NCI-H345 treated with DMSO at 0.1 percent for 48 hours (cell line): ENCODE data around the gene ACAN.

Experiments
- DNase-seq: peaks from one replicate; lab custom pipeline; 2025; ENCODE audit not compliant: unreplicated experiment; lab: John Stamatoyannopoulos, UW

Gene ACAN

DNA sequence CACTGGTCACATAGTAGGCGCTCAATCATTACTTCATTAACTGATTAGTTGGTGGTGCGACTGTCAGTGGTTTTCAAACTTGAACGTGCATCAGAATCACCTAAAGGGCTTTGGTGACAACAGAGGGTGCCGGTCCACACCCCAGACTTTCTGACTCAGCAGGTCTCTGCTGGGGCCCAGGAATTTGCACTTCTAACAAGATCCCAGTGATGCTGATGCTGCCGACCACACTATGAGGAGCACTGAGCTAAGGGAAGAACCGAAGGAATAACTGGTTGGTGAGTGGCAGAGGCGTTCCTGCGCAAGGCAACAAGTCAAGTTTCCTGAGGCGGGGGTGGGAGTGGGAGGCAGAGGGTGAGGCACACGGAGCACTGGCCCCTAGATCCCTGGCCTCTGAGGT is 73.3 kb downstream of the ACAN start:
- DNase-seq = no peak

DNA sequence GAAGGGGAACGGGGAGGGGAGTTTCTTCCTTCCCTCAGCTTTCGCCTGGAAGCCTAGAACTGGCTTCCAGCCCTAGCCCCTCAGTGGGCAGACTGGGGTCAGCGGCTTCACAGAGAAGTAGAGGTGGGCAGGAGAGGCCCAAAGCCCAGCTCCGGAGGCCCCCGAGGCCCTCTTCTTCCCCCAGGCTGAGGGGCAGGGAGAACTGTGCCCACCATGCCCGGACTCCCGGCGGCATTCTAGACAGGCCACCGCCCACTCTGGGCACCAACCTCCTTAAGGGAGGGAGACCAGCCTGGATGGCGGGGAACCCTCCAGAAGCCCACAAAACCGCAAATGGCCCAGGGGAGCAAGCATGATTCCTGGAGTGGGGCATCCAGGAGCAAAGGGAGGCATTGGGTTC is 74.2 kb downstream of the ACAN start:
- no peak for DNase-seq

DNA sequence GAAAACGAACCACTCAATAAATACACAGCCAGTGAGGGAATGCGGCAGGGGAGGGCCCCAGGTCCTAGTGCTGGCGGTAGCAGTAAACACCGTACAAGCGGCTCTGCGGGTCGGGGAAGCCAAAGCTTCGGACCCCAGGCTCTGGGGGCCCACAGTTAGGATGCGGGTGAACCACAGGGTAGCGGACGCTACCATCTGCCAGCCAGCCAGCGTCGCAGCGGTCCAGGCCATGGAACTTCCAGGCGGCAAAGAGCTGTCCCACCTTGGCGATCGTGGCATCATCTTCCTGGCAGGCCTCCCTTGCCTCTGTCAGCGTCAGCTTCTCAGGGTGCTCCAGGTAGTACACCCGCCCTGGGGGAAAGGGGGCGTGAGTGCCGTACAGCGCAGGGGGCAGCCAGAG is 74.7 kb downstream of the ACAN start:
- DNase-seq = no peak

DNA sequence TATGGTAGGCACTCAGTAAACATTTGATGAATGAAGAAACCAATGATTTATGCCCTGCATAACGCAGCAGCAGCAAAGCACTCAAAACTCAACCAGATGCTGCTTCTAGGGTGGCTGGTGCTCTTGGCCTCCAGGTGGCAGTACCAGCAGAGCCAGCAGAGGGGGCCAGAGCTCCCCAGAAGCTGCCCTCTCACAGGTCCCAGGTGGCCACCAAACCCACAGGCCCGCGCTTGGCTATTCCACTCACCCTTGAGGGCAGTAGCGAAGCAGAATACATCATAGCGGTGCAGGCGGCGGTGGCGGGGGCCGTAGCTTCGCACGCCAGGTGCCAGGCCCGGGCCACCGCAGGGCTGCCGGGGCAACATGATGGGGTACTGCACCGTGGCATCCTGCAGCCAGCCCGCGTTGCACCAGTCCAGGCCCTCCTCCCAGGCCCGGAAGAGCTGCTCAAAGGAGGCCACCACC is 75.5 kb downstream of the ACAN start:
- no peak for DNase-seq

DNA sequence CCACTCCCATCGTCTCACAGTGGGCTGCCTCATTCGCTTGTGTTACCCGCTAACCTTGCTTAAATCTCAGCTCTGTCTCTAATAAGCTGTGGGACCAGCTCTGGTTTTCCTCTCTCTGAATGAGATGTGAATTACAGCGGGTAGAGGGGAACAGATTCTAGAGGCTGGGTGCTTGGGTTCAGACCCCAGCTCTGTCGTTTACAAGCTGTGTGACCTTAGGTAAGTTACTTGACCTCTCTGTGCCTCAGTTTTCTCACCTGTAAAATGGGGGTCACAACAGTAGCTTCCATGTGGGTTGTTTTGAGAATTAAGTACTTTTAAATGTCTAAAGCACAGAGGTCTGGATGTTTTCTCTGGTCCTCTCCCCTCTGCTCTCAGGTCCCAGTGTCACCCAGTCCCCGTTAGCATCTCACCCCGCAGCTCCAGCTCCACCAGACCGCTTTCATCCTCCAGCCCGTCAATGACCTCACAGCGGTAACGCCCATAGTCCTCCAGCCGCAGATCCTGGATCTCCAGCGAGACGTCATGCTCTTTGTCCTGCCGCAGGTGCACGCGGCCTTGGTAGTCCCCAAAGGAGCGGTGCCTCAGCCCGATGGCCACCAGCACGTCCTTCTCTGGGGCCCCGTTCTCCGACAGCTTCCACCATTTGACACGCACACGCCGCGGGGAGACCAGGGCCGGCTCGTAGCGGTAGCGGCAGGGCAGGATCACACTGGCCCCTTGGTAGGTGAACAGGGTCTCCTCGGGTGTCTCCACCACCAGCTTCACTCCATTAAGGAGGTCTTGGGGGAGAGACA is 77.9 kb downstream of the ACAN start:
- no peak for DNase-seq

DNA sequence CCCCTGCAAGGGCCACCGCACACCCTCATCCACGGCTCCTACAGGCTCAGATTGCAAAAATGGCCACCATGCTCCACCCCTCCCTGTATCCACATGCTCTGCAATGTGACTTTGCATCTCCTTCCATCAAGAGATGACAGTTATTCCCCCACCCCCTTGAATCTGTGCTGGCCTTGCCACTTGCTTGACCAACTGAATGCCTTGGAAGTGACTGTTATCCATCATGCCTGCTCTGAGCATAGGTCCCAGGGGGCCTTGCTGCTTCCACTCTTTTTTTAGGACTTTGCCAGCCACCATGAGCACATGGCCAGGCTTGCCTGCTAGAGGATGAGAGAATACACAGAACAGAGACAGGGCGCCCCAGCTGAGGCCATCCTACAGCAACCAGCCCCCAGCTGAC is 78.5 kb downstream of the ACAN start:
- no peak for DNase-seq

DNA sequence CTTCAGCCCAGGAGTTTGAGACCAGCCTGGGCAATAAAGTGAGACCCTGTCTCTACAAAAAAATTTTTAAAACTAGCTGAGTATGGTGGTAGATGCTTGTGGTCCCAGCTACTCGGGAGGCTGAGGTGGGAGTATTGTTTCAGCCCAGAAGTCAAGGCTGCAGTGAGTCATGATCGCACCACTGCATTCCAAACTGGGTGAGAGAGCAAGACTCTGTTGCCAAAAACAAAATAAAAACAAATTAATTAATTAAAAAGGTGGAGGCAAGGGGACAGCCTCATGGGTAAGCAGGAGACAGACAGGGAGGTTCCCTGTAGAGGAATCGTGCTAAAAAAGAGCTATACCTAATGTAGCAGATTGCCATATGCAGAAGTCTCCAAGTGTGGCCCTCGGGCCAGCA is 79.5 kb downstream of the ACAN start:
- DNase-seq = no peak

DNA sequence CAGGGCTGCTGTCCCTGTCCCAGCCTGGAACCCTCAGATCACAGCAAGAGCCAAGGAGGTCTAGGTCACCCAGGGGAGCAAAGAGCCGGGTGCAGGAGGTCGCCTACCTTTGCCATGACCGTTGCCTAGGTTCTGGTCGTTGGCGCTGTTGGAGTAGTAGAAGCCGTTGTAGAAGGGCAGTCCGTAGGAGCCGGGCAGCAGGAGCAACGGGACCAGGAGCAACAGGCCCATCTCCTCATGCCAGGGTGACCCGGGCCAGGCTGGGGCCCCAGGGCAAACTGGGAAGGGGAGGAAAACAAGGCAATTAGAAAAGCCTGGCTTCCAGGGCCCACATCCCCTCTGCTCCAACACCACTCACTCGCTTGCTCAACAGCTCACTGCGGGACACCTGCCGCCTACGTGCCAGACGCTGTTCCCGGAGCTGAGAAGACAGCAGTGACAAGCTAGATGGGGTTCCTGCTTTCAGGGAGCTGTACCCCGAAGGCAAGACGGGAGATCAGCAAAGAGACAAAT is 83.9 kb downstream of the ACAN start:
- no peak for DNase-seq

DNA sequence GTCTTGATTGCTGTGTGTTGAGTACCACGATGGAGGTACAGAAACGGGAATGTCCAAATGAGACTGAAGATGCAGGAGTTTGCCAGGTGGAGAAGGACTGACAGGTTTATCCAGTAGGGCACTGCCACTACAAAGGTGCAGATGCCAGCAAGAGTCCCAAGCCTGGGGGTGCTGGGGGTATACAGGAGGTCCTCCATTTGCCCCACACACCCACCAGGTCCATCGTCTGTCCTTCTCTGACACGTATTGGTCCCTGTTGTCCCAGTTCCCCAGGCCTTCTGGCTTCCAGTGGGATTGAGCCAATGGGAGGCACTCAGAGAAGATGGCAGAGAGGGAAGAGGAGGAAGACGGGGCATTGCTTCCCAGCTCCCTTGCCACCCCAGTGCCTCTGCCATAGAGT is 85.5 kb downstream of the ACAN start:
- no peak for DNase-seq

DNA sequence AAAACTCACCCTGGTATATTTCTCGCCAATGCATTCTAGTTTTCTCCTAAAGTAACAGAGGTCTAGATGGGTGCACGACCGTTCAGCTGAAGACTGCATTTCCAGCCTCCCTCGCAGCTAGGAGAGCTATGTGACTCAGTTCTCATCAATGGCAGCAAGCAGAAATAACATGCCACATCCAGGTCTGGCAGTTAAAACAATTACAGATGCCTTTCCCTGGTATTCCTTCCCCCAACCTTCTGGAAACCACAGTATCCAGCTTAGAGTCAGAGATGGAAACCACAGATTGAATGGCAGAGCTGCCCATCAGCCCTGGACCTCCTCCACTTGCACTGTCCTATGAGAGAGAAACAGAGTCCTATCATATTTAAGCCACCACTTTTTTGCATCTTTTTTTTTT is 87.3 kb downstream of the ACAN start:
- DNase-seq = no peak

DNA sequence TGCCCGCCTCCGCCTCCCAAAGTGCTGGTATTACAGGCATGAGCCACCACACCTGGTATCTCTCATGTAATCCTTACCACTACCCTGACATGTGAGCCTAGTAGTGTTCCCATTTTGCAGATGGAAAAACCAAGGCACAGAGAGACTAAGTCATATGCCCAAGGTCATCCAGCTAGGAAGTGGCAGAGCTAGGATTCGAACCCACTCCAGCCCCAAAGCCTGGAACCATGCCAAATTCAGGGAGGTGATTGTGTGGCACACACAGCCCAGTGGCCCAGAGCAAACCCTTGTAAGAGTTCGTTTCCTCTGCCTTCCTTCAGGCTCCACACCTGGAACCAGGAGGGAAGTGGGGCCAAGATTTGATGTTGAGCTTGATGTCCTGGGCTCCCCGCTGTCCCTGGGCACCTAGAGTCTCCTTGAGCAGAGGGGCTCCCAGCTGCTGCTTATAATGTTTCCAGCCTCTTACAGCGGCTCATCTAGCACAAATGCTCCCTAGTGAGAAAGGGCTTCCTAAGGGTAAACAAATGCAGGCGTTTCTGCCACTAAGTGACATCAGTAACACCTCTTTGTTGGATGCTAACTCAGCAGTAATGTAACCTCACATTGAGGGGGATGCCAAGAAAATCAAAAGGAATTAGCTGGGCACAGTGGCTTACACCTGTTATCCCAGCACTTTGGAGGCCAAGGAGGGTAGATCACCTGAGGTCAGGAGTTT is 88.5 kb downstream of the ACAN start:
- DNase-seq = no peak

DNA sequence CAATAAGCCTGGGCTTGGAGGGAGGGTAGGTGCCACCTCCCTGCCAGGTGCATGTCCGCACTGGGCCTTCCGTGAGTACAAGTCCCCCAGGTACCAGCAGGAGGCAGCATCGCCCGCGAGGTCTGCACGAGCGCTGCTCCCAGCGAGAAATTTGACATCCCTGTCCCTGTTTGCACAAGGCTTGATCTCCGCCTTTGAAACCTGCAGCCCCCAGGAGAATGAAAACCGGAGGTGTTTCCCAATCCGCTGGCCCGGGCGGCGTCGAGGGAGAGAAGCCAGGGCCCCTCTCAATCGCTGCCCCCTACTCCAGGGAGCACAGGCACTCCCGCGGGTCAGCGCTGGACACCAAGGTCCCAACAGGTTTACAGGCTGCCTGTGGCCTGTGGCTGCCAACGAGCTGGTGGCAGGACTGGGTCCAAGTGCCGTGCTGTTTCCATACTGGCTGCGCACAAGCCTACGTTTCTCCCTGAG is 91.1 kb downstream of the ACAN start:
- no peak for DNase-seq

DNA sequence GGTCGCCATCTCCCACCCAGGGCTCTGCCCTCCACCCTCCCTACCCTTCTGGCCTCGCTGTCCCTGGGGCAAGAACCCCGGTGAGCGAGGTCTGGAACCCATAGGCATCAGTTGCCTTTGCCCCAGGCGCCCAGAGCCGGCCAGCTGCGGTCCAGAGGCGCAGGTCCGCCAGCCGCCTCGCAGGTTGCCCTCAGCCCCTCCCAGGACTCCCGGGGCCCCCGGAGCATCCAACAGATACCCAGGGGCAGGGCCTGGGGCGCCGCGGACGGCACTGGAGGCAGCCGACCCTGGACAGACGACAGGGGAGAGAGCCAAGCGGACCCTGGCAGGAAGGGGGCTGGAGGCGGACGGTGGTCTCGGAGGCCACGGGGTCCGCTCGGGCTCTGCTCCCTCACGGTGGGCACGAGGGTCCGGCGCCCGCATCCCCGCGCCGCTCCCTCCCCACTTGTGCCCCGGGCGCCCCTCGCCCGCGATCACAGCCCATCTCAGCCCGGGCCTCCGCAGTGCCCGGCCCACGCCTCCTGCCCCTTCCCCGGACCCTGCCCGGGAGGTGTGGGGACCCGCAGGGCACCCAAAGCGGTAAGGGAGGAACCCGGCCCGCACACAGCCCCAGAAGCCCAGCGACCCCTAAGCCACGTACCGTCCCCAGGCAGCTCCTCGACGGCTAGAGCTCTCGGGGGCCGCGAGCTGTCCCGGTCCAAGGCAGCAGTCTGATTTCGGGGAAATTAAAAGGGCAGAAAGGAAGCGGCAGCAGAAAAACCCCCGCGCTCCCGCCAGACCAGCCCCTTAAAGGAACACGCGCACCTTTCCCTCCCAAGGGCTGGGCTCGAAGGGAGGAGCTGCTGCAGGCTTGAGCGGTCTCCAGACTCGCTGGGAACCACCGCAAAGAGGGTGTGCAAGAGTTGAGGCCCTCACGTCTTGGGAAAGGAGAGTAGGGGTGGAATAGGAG is 91.9 kb downstream of the ACAN start, which contains the start of gene HAPLN3:
HAPLN3 (minus strand) TSS at position 726 of the 949 bp plus-strand sequence. CDS start 8,246 bp downstream, outside the sequence.
- DNase-seq = no peak

DNA sequence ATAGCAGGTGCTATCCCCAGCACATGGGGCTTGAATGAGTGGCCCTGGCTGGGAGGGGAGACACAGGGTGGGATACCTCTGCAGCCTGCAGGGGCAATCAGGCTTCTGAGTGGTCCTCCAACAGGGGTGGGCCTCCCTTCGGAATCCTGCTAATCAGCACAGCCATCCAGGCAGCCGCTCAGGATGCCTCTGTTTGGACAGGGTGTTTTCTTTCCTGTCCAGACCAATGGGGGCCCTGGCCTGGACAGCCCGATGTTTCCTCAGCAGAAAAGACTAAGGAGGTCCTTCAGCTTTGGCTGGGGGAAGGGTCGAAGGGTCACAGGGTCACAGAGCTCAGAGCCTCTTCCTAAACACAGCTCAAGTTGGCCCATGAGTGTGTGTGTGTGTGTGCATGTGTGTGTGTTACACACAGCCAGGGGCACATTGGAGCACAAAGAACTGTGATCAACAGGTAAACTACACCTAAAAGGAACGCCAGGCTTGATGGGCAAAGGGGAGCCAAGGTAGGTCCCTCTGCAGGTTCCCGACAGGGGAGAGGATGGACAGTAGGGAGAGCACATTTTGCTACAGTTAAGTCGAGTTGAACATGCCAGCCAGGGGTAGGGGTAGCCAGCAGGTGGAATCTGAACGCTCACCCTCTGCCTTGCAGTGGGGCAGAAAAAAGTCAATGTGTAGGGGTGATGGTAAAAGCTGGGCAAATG is 93.2 kb downstream of the ACAN start:
- DNase-seq = no peak

DNA sequence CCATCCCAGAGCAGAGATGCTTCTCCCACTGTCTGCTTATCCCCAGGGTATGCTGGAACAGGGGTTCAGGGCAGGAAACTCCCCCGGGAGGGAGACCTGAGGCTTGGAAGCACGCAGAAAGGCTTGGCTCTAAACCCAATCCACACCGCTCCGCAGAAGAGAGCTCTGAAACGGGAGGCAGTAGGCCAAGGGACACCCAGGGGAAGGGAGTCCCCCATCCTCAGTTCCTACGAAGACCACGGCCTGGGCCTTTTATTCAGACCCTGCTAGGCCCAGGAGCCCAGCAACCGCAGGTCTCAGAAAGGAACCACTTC is 93.9 kb downstream of the ACAN start:
- DNase-seq = no peak

DNA sequence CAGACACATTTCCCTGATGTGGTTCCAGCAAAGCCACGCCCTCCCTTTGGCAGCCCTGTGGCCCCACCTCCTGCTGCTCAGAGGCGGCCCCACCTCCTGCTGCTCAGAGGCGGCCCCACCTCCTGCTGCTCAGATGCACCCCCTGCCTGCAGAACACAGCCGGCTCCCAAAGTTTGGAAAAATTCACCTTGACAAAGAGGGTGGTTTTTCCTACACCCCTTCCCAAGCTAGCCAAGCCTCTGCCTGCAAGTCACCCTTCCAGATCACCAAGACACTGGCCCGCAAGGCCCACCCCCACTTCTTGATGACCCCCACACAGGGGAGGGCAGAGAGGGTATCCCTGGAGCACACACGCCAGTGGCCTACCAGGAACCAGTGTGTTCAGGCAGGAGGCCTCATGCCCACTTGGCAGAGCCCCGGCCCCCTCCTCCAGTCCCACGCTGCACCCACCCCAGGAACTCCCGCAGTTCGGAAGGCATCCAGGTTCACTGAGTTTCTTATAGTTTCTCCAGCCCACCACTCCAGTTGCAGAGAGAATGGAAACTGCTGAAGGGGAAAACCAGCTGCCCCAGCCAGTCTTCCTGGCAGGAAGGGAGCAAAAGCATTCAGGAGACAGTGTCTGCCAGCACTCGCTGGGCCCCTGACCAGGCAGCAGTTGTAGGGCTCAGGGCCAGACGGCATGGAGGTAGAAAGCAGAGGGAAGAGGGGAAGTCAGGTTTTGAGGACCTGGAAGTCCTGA is 94.4 kb downstream of the ACAN start:
- no peak for DNase-seq

DNA sequence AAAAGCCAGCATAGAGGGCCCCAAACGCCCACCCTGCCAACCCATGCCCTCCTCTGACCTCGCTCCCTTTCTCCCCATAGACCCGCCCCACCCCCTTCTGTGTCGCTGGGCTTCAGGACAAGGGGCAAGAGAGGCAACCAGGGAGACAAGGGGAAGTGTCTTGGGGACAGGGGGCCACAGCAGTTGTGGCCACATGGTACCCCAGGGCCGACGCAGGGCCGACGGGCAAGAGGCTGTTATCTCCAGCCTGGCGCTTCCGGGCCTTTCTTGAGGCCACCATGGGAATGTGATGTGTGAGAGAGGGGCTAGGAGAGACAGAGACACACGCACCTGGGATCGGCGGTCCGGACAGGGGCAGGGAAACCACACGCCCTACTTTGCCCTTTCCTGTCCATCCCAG is 95.5 kb downstream of the ACAN start:
- DNase-seq = no peak

DNA sequence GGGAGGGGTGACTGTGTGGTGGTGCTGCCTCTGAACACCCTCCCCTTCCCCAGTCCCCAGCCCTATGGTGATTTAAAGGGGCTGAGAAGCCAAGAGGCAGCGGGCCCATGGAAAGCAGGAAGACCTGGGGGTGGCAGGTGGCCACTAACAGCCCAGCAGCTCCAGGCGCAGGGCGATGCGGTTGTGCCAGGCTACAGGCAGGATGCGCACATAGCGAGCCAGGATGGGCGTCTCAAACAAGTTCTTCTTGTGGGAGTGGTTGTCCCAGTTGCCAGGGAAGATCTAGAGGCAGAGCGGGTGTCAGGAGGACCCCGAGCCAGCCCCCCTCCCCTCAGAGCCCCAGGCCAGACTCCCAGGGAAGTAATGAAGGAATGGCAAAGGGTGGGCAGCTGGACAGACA is 96.0 kb downstream of the ACAN start:
- DNase-seq = no peak

DNA sequence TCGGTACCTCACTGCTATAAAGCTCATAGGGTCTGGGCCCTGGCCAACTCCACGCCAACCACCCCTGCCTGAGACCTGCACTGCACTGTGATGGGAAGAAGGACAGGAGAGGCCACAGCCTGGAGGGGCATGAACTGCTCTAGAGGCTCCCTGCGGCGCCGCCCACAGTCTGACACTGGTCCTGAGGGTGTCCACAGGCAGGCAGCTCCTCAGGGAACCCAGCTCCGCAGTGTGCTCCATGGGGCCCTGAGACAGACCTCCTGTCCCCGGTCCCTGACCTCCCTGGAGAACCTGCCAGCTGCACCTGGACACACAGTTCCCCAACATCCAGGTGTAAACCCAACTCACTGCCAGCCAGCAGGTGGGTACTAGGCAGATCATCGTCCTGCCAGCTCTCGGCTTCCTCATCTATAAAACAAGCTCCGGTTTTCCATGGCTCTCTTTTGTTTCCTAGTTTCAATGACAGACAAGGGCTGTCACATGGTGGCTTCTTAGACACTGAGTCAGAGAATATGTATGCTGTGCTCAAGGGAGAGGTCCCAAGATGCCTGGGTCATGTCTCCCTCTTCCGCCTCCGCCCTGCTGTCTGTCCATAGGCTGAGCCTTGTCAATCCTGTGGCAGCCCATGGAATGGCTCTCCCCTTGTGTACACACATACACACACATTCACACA is 97.2 kb downstream of the ACAN start:
- DNase-seq = no peak
